GM12801 (cell line): Measurements from ENCODE around the gene PPP1R13L.

ENCODE experiments used
- TF ChIP-seq, protein P1 (sequence below): IDR thresholded peaks from one replicate; pipeline ENCODE4 v1.5.1; 2011; ENCODE audit warnings: control low read depth; ENCODE audit not compliant: insufficient read length; ENCODE audit errors: extremely low read depth

Gene PPP1R13L

GRCh38 chr19:45423589-45424190, 18.8 kb upstream of the PPP1R13L start, which contains the start of gene ERCC1:
Gene ERCC1, minus strand, starts transcription at chr19:45423917. Its CDS starts 543 bp downstream, at chr19:45423374.
- TF ChIP-seq, protein P1, sequence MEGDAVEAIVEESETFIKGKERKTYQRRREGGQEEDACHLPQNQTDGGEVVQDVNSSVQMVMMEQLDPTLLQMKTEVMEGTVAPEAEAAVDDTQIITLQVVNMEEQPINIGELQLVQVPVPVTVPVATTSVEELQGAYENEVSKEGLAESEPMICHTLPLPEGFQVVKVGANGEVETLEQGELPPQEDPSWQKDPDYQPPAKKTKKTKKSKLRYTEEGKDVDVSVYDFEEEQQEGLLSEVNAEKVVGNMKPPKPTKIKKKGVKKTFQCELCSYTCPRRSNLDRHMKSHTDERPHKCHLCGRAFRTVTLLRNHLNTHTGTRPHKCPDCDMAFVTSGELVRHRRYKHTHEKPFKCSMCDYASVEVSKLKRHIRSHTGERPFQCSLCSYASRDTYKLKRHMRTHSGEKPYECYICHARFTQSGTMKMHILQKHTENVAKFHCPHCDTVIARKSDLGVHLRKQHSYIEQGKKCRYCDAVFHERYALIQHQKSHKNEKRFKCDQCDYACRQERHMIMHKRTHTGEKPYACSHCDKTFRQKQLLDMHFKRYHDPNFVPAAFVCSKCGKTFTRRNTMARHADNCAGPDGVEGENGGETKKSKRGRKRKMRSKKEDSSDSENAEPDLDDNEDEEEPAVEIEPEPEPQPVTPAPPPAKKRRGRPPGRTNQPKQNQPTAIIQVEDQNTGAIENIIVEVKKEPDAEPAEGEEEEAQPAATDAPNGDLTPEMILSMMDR: no peak

GRCh38 chr19:45423033-45423588, 18.2 kb upstream of the PPP1R13L start:
- TF ChIP-seq, protein P1: no peak

- TF ChIP-seq, protein P1: no peak
These were observed 17.2 kb upstream of the PPP1R13L start for GRCh38 chr19:45421947-45422498.

- TF ChIP-seq, protein P1: no peak
These were observed 16.0 kb upstream of the PPP1R13L start for GRCh38 chr19:45420871-45421270.

- TF ChIP-seq, protein P1: no peak
These were observed 15.5 kb upstream of the PPP1R13L start for GRCh38 chr19:45420356-45420755.

DNA sequence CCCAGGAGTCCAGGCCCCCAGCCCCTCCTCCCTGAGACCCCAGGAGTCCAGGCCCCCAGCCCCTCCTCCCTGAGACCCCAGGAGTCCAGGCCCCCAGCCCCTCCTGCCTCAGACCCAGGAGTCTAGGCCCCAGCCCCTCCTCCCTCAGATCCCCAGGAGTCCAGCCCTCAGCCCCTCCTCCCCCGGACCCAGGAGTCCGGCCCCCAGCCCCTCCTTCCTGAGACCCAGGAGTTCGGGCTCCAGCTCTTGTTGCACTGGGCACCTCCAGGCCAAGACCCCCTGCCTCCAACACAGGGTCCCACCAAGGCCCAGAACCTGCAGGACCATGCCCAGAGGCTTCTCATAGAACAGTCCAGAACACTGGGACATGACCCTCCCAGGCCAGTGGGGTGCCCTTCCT, 15.0 kb upstream of the PPP1R13L start:
- TF ChIP-seq, protein P1: no peak

GRCh38 chr19:45419396-45419795, 14.5 kb upstream of the PPP1R13L start:
- TF ChIP-seq, protein P1: no peak
